Tongue (tissue), 2 donors: ENCODE measurements around the gene TPM4. TPM values are rescaled to one million over a fixed set of nuclear protein-coding genes. Genes with fewer than 3 reads are reported as not detected.
A peak's percentile ranks its signal among the peaks of the same experiment; 100 is the strongest.
"Not testable (repeated sequence)": the region's sequence is repeated elsewhere in the genome, so short reads cannot be mapped to it uniquely, and the experiment has no call there.

Experiments
- DNase-seq: peaks from one replicate; pipeline ENCODE4 v3.0.0-alpha.2; 2015
- total RNA-seq: library from RNA; depleted of rRNA; stranded (reverse); fragments of >200 nt; gene quantifications from one replicate; pipeline ENCODE4 v1.2.3, GENCODE V29; 2014

Gene TPM4
- total RNA-seq, 1 donor from 2014 or later, result 220 TPM

- no peak for DNase-seq
Measured at GRCh38 chr19:16098821-16099220, 22.5 kb downstream of the TPM4 start.

GRCh38 chr19:16099314-16099965 is 23.1 kb downstream of the TPM4 start:
- DNase-seq, result not testable (repeated sequence)

- DNase-seq, result no peak
Measured at GRCh38 chr19:16100524-16100923, 24.2 kb downstream of the TPM4 start.

GRCh38 chr19:16104722-16105121 is 28.4 kb downstream of the TPM4 start:
- no peak for DNase-seq

GRCh38 chr19:16106121-16106520 is 29.8 kb downstream of the TPM4 start:
- DNase-seq, result no peak

- DNase-seq, result peak; percentile 100
Measured at GRCh38 chr19:16111160-16111908, 35.0 kb downstream of the TPM4 start, which contains the start of gene RAB8A. Gene RAB8A (plus strand): TSS chr19:16111889. CDS start chr19:16111902, 13 bp downstream.

- DNase-seq, result no peak
Measured at GRCh38 chr19:16111909-16112752, 35.8 kb downstream of the TPM4 start.

- DNase-seq, result no peak
Measured at GRCh38 chr19:16112778-16113177, 36.5 kb downstream of the TPM4 start.

- no peak for DNase-seq
Measured at GRCh38 chr19:16113727-16114126, 37.4 kb downstream of the TPM4 start.

- DNase-seq, result no peak
Measured at GRCh38 chr19:16115301-16116039, 39.2 kb downstream of the TPM4 start.

GRCh38 chr19:16116067-16116466 is 39.8 kb downstream of the TPM4 start:
- no peak for DNase-seq

- DNase-seq, result no peak
Measured at GRCh38 chr19:16117594-16118033, 41.3 kb downstream of the TPM4 start.

GRCh38 chr19:16118489-16119033 is 42.3 kb downstream of the TPM4 start:
- DNase-seq, result no peak

- DNase-seq, result not testable (repeated sequence)
Measured at GRCh38 chr19:16119075-16119857, 43.0 kb downstream of the TPM4 start.

GRCh38 chr19:16121141-16121540 is 44.8 kb downstream of the TPM4 start:
- no peak for DNase-seq

- DNase-seq, result no peak
Measured at GRCh38 chr19:16121967-16122366, 45.7 kb downstream of the TPM4 start.

GRCh38 chr19:16124953-16125352 is 48.7 kb downstream of the TPM4 start:
- DNase-seq, result no peak

- DNase-seq, result no peak
Measured at GRCh38 chr19:16125737-16126495, 49.6 kb downstream of the TPM4 start.

GRCh38 chr19:16127080-16127479 is 50.8 kb downstream of the TPM4 start:
- no peak for DNase-seq

GRCh38 chr19:16127776-16128371 is 51.6 kb downstream of the TPM4 start:
- DNase-seq, result no peak
